Measurements from ENCODE around the gene OTUD1.

- TF ChIP-seq POLR2A (IDR thresholded peaks at IDR 0.05) = no peak
- no peak for TF ChIP-seq CTCF (IDR thresholded peaks at IDR 0.05)
Observed at GRCh38 chr10:23448323-23448722, 9.4 kb downstream of the OTUD1 start.

Data from testis (tissue), 2 donors.